ENCODE measurements around the gene TEX52. TPM values are rescaled to one million over a fixed set of nuclear protein-coding genes. Genes with fewer than 3 reads are reported as not detected.
"Not testable (repeated sequence)": the region's sequence is repeated elsewhere in the genome, so short reads cannot be mapped to it uniquely, and the experiment has no call there.

TEX52 gene
- polyA plus RNA-seq, 4 donors: 0.22 to 2.5 TPM; not detected in 2

DNA sequence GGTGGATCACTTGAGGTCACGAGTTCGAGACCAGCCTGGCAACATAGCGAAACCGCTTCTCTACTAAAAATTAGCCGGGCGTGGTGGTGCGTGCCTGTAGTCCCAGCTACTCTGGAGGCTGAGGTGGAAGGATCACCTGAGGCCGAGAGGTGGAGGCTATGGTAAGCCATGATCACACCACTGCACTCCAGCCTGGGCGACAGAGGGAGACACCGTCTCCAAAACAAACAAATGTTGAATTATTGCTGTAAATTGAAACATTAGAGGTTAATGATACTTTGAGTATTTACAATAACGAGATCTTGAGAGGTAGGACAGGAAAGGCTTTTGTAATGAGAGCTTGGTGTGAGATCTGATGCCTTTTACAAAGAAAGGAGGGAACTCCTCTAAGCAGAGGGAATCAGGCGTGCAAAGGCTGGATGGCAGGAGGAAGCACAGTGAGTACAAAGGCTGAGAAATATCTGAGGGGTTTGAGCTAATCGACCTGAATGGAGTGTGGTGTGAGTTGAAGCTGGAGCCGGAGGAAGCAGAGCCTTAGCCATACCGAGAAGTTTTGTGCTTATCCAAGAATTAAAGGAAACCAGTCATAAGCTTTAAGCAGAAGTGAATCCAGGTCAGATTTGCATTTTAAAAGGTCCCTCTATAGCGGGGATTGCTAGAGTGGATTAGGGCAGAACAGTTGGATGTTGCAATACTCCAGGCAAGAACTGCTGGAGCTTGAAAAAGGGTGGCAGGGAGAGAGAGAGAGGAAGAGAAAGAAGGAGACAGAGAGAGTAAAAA lies 21.3 kb upstream of the TEX52 start:
- Histone ChIP-seq H3K36me3 (ENCODE audit: control insufficient read depth in 3 of 3, insufficient read depth in 2 of 3, low read depth in 1 of 3, low read length in 3 of 3) (peaks cover 0 to 18% (median 0%) of the 10 kb centered on the region in 3 donors), H3K4me1 (ENCODE audit: control insufficient read depth in 3 of 3, insufficient read depth in 2 of 3, low read depth in 1 of 3, low read length in 2 of 3) (peaks cover 0 to 10% (median 4%) of the 10 kb centered on the region in 3 donors), H3K27me3 (ENCODE audit: control insufficient read depth in 3 of 3, insufficient read depth in 3 of 3, low read length in 3 of 3) (no peaks in the 10 kb centered on the region), H3K27ac (ENCODE audit: low read depth in 1 of 3, low read length in 2 of 3) (peak overlapping the region; percentile 91 to 97 (median 93)), H3K9me3 (ENCODE audit: control insufficient read depth in 2 of 2, insufficient read depth in 1 of 2, low read depth in 1 of 2, low read length in 1 of 2) (no peaks in the 10 kb centered on the region), H3K4me3 (ENCODE audit: low read depth in 1 of 3, low read length in 3 of 3) (peak overlapping the region in 2 of 3 donors; percentile 83 to 90)
- FAIRE-seq: no peak
- 7 to 29% (median 20%) methylated on average over 16 of the region's 16 CpGs for WGBS, 3 donors
- DNase-seq: peak; percentile 34 to 49

- Histone ChIP-seq H3K27ac (ENCODE audit: low read depth in 1 of 3, low read length in 2 of 3) (peak within 1 kb of the TSS; percentile 91 to 97 (median 93)), H3K27me3 (ENCODE audit: control insufficient read depth in 3 of 3, insufficient read depth in 3 of 3, low read length in 3 of 3) (no peaks in the 10 kb centered on the region), H3K9me3 (ENCODE audit: control insufficient read depth in 2 of 2, insufficient read depth in 1 of 2, low read depth in 1 of 2, low read length in 1 of 2) (no peaks in the 10 kb centered on the region), H3K4me1 (ENCODE audit: control insufficient read depth in 3 of 3, insufficient read depth in 2 of 3, low read depth in 1 of 3, low read length in 2 of 3) (peaks cover 0 to 10% (median 4%) of the 10 kb centered on the region in 3 donors), H3K4me3 (ENCODE audit: low read depth in 1 of 3, low read length in 3 of 3) (peak within 1 kb of the TSS; percentile 83 to 98 (median 90)), H3K36me3 (ENCODE audit: control insufficient read depth in 3 of 3, insufficient read depth in 2 of 3, low read depth in 1 of 3, low read length in 3 of 3) (peaks cover 0 to 19% (median 0%) of the 10 kb centered on the region in 3 donors)
- FAIRE-seq (no peak), DNase-seq (peak; percentile 90 to 94)
- WGBS, 3 donors: 0 to 1% (median 0%) methylated on average over 56 to 70 of the region's 70 CpGs
Observed at GRCh38 chr12:2877047-2877952, 20.5 kb upstream of the TEX52 start, which contains the start of the genes FOXM1 and RHNO1. Gene FOXM1 (minus strand): TSS chr12:2877174. CDS start chr12:2874478, 2,696 bp downstream. Gene RHNO1 (plus strand): TSS chr12:2877223. CDS start chr12:2885367, 8,144 bp downstream.

GRCh38 chr12:2876431-2877046 lies 19.7 kb upstream of the TEX52 start:
- H3K9me3 ChIP-seq (ENCODE audit: control insufficient read depth in 2 of 2, insufficient read depth in 1 of 2, low read depth in 1 of 2, low read length in 1 of 2): no peaks in the 10 kb centered on the region
- H3K4me1 ChIP-seq (ENCODE audit: control insufficient read depth in 3 of 3, insufficient read depth in 2 of 3, low read depth in 1 of 3, low read length in 2 of 3): peaks cover 0 to 10% (median 4%) of the 10 kb centered on the region in 3 donors
- peak overlapping the region; percentile 83 to 98 (median 90) for H3K4me3 ChIP-seq (ENCODE audit: low read depth in 1 of 3, low read length in 3 of 3)
- H3K27me3 ChIP-seq (ENCODE audit: control insufficient read depth in 3 of 3, insufficient read depth in 3 of 3, low read length in 3 of 3): no peaks in the 10 kb centered on the region
- peak overlapping the region; percentile 12 to 64 (median 45) for H3K27ac ChIP-seq (ENCODE audit: low read depth in 1 of 3, low read length in 2 of 3)
- DNase-seq: peak; percentile 35 to 65
- H3K36me3 ChIP-seq (ENCODE audit: control insufficient read depth in 3 of 3, insufficient read depth in 2 of 3, low read depth in 1 of 3, low read length in 3 of 3): peaks cover 0 to 22% (median 0%) of the 10 kb centered on the region in 3 donors
- FAIRE-seq: no peak
- WGBS, 3 donors: 3% methylated on average over 26 to 38 of the region's 38 CpGs

DNA sequence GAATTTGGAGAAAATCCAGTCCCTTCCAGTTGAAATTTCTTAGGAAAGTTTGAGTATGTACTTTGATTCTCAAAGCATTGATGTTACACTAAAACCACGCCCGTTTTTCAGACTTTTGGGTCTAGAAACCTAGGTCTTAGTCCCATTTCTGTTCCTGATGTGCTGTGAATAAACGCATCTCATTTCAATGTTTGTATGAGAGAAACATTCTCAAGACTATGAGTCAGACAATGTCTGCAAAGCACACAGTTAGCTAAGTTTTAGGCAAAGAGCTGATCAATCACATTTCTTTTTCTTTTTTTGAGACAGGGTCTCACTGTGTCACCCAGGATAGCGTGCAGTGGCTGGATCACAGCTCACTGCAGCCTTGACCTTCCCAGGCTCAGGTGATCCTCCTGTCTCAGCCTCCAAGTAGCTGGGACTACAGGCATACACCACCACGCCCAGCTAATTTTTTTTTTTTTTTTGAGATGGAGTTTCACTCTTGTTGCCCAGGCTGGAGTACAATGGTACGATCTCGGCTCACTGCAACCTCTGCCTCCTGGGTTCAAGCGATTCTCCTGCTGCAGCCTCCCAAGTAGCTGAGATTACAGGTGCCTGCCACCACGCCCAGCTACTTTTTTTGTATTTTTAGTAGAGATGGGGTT lies 12.3 kb upstream of the TEX52 start:
- peaks cover 0 to 45% (median 0%) of the 10 kb centered on the region in 3 donors for H3K36me3 ChIP-seq (ENCODE audit: control insufficient read depth in 3 of 3, insufficient read depth in 2 of 3, low read depth in 1 of 3, low read length in 3 of 3)
- not testable (repeated sequence) for FAIRE-seq; H3K4me1 ChIP-seq (ENCODE audit: control insufficient read depth in 3 of 3, insufficient read depth in 2 of 3, low read depth in 1 of 3, low read length in 2 of 3); H3K9me3 ChIP-seq (ENCODE audit: control insufficient read depth in 2 of 2, insufficient read depth in 1 of 2, low read depth in 1 of 2, low read length in 1 of 2); H3K4me3 ChIP-seq (ENCODE audit: low read depth in 1 of 3, low read length in 3 of 3); H3K27me3 ChIP-seq (ENCODE audit: control insufficient read depth in 3 of 3, insufficient read depth in 3 of 3, low read length in 3 of 3); H3K27ac ChIP-seq (ENCODE audit: low read depth in 1 of 3, low read length in 2 of 3); DNase-seq
- 91 to 96% (median 96%) methylated on average over 9 of the region's 9 CpGs for WGBS, 3 donors

DNA sequence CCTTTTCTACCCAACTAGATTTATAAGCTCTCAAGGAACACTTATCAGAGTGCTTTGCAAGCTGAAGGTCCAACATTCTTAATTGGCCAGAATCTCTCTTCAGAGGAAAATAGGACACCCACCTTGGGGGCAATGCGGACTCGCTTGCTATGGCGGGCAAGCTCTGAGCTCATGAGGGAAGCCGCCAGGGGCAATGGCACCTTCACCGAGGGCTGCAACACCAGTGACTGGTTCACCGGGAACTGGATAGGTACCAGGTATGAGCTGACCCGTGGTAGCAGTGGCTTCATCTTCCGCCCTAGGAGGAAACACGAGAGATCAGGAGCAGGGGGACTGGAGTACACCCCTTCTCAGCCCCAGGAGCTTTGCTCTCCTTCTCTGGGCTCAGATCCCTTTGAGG lies 7.4 kb upstream of the TEX52 start:
- no peaks in the 10 kb centered on the region for H3K9me3 ChIP-seq (ENCODE audit: control insufficient read depth in 2 of 2, insufficient read depth in 1 of 2, low read depth in 1 of 2, low read length in 1 of 2)
- H3K4me3 ChIP-seq (ENCODE audit: low read depth in 1 of 3, low read length in 3 of 3): no peak overlapping the region
- no peaks in the 10 kb centered on the region for H3K27me3 ChIP-seq (ENCODE audit: control insufficient read depth in 3 of 3, insufficient read depth in 3 of 3, low read length in 3 of 3)
- DNase-seq (no peak), FAIRE-seq (no peak)
- H3K27ac ChIP-seq (ENCODE audit: low read depth in 1 of 3, low read length in 2 of 3): no peak overlapping the region
- H3K4me1 ChIP-seq (ENCODE audit: control insufficient read depth in 3 of 3, insufficient read depth in 2 of 3, low read depth in 1 of 3, low read length in 2 of 3): no peaks in the 10 kb centered on the region
- 97 to 99% (median 98%) methylated on average over 9 of the region's 9 CpGs for WGBS, 3 donors
- H3K36me3 ChIP-seq (ENCODE audit: control insufficient read depth in 3 of 3, insufficient read depth in 2 of 3, low read depth in 1 of 3, low read length in 3 of 3): peaks cover 2 to 42% (median 2%) of the 10 kb centered on the region in 3 donors

GRCh38 chr12:2863402-2863801 lies 6.6 kb upstream of the TEX52 start:
- H3K36me3 ChIP-seq (ENCODE audit: control insufficient read depth in 3 of 3, insufficient read depth in 2 of 3, low read depth in 1 of 3, low read length in 3 of 3): peaks cover 2 to 48% (median 2%) of the 10 kb centered on the region in 3 donors
- not testable (repeated sequence) for FAIRE-seq; H3K4me3 ChIP-seq (ENCODE audit: low read depth in 1 of 3, low read length in 3 of 3); H3K9me3 ChIP-seq (ENCODE audit: control insufficient read depth in 2 of 2, insufficient read depth in 1 of 2, low read depth in 1 of 2, low read length in 1 of 2); H3K27ac ChIP-seq (ENCODE audit: low read depth in 1 of 3, low read length in 2 of 3); H3K27me3 ChIP-seq (ENCODE audit: control insufficient read depth in 3 of 3, insufficient read depth in 3 of 3, low read length in 3 of 3); H3K4me1 ChIP-seq (ENCODE audit: control insufficient read depth in 3 of 3, insufficient read depth in 2 of 3, low read depth in 1 of 3, low read length in 2 of 3); DNase-seq
- 87 to 96% (median 94%) methylated on average over 6 to 7 of the region's 7 CpGs for WGBS, 3 donors

DNA sequence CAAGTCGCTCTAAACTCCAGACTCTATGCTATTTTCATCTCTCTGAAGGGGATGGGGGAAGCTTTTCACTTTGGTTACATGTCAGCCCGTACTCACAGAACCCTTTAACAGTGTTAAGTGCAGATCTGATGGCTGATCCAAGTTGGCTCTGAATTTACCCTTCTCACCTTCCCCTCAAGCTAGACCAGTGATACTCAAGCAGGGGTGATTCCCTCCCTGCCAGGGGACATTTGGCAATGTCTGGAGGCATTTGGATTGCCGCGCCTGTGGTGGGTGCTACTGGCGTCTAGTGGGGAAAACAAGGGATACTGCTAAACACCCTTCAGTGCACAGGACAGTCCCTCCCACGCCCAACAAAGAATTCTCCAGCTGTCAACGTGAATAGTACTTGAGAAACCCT lies 6.0 kb upstream of the TEX52 start:
- no peak overlapping the region for H3K27ac ChIP-seq (ENCODE audit: low read depth in 1 of 3, low read length in 2 of 3)
- H3K4me1 ChIP-seq (ENCODE audit: control insufficient read depth in 3 of 3, insufficient read depth in 2 of 3, low read depth in 1 of 3, low read length in 2 of 3): peaks cover 0 to 3% (median 0%) of the 10 kb centered on the region in 3 donors
- no peaks in the 10 kb centered on the region for H3K9me3 ChIP-seq (ENCODE audit: control insufficient read depth in 2 of 2, insufficient read depth in 1 of 2, low read depth in 1 of 2, low read length in 1 of 2)
- no peak overlapping the region for H3K4me3 ChIP-seq (ENCODE audit: low read depth in 1 of 3, low read length in 3 of 3)
- no peak for DNase-seq
- WGBS, 3 donors: 93% methylated on average over 7 of the region's 7 CpGs
- no peak for FAIRE-seq
- H3K36me3 ChIP-seq (ENCODE audit: control insufficient read depth in 3 of 3, insufficient read depth in 2 of 3, low read depth in 1 of 3, low read length in 3 of 3): peaks cover 2 to 48% (median 2%) of the 10 kb centered on the region in 3 donors
- no peaks in the 10 kb centered on the region for H3K27me3 ChIP-seq (ENCODE audit: control insufficient read depth in 3 of 3, insufficient read depth in 3 of 3, low read length in 3 of 3)
